Gastroesophageal sphincter (tissue), 3 donors: ENCODE measurements around the gene ADAM12.

Source experiments
- POLR2A ChIP-seq, 2 donors: fragments of 450-650 bp; IDR thresholded peaks; one replicate each; pipeline ENCODE4 v1.6.1; 2017; ENCODE audit warnings: antibody characterized with exemption in 2 of 2, mild to moderate bottlenecking in 2 of 2, moderate library complexity in 1 of 2
- TF ChIP-seq, protein P1 (sequence below), 4 experiments: fragments of 200-600 bp in 2 of 4; fragments of 450-650 bp in 2 of 4; sonication (generic) in 1 of 4; IDR thresholded peaks; one replicate each; pipeline ENCODE4 v1.5.1; 2017 to 2019; ENCODE audit warnings: antibody characterized with exemption in 4 of 4, mild to moderate bottlenecking in 2 of 4, moderate library complexity in 2 of 4

DNA sequence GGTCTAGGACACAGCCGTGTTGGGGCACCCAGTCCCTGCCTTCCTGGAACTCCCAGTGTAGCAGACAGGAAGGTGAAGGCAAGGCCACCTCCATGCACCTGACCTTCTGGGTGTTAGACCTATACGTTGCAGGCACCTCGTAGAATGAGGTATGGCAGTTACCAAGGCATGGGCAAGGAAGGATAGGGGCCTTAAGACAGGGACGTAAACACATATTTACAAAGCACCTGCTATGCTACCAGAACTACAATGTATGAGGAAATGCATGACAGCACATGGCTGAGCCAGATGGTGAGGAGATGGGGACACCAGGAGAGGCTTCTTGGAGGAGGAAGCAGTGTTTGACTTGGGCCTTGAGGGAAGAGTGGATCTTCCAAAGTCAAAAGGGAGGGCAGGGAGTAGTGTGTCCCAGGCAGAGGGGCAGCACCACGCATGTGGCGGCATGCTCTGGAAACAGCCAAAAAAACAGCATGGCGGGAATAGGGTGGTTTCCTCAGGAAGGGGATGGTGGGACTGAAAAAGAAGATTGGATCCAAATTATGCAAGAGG is 260.7 kb downstream of the ADAM12 start:
- TF ChIP-seq, protein P1, sequence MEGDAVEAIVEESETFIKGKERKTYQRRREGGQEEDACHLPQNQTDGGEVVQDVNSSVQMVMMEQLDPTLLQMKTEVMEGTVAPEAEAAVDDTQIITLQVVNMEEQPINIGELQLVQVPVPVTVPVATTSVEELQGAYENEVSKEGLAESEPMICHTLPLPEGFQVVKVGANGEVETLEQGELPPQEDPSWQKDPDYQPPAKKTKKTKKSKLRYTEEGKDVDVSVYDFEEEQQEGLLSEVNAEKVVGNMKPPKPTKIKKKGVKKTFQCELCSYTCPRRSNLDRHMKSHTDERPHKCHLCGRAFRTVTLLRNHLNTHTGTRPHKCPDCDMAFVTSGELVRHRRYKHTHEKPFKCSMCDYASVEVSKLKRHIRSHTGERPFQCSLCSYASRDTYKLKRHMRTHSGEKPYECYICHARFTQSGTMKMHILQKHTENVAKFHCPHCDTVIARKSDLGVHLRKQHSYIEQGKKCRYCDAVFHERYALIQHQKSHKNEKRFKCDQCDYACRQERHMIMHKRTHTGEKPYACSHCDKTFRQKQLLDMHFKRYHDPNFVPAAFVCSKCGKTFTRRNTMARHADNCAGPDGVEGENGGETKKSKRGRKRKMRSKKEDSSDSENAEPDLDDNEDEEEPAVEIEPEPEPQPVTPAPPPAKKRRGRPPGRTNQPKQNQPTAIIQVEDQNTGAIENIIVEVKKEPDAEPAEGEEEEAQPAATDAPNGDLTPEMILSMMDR (IDR thresholded peaks at IDR 0.05), result no peak
- TF ChIP-seq POLR2A (IDR thresholded peaks at IDR 0.05), result no peak
